GM21367 (cell line): Measurements from ENCODE around the gene BUD23.
"Not testable (repeated sequence)": the region's sequence is repeated elsewhere in the genome, so short reads cannot be mapped to it uniquely, and the experiment has no call there.

Source experiments
- ATAC-seq: cut with Tn5 transposase; IDR thresholded peaks from one replicate; pipeline ENCODE4 v1.9.1; 2021; ENCODE audit not compliant: unreplicated experiment

The BUD23 gene

DNA sequence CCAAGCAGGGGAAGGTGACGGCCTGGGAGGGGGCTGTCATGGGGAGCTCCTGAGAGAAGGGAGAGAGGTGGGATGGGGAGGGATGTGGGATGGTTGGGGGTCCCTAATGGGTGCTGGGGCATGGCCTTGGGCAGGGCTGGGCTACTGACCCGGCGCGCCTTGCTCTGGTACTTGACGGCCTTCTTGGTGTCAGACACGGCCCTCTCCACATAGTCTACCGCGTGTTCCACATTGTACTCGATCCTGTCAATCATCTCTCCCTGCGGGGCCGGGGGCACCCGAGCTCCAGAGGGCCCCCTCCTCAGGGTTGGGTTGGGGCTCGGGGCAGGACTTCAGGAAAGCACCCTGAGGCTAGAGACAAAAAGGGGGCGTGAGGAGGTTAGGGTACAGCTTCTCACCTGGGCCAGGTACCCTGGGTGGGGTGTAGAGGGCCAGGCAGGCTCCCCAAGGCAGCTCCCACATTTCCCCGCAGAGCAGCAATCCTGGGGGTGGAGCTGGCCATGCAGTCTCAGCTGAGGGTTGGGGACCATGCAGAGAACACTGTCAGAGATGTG, 17.3 kb downstream of the BUD23 start:
- ATAC-seq: no peak

DNA sequence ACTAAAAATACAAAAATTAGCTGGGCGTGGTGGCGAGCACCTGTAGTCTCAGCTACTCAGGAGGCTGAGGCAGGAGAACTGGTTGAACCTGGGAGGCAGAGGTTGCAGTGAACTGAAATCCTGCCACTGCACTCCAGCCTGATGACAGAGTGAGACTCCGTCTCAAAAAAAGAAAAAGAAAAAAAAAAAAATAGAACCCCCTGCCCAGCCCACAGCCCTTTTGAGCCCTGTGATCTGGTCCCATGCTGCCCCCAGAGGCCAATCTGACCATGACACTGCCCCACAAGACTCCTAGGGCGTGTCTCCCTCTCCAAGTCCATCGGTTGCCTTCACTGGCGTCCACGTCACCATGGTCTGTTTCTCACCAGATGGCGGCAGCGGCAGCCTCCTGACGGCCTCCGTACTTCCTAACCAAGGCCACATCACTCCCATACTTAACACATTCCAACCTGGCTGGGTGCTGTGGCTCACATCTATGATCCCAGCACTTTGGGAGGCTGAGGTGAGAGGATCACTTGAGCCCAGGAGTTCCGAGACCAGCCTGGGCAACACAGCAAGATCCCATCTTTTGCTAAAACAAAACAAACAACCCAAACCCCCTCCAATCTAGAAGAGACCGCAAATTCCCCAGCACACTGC, 18.1 kb downstream of the BUD23 start:
- ATAC-seq: no peak

- no peak for ATAC-seq
Measured at GRCh38 chr7:73702226-73702625, 18.8 kb downstream of the BUD23 start.

GRCh38 chr7:73702665-73703064, 19.3 kb downstream of the BUD23 start:
- no peak for ATAC-seq

DNA sequence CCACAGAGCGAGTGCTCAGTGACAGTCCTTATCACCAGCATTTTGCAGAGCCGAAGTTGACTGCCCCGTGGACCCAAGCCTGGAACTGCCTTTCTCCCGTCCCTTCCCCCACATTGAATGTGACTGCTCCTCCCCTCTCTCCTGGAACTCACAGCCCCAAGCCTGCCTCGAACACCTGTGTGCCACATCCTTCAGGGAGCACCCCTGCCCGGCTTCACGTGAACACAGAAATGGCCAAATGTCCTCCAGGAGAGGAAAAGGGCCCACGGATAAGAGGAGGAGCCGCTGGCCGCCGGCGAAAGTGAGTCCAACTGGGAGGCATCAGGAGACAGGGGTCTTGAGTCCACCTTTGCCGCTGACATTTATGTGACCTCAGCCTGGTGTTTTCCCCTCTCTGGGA, 19.8 kb downstream of the BUD23 start:
- no peak for ATAC-seq

DNA sequence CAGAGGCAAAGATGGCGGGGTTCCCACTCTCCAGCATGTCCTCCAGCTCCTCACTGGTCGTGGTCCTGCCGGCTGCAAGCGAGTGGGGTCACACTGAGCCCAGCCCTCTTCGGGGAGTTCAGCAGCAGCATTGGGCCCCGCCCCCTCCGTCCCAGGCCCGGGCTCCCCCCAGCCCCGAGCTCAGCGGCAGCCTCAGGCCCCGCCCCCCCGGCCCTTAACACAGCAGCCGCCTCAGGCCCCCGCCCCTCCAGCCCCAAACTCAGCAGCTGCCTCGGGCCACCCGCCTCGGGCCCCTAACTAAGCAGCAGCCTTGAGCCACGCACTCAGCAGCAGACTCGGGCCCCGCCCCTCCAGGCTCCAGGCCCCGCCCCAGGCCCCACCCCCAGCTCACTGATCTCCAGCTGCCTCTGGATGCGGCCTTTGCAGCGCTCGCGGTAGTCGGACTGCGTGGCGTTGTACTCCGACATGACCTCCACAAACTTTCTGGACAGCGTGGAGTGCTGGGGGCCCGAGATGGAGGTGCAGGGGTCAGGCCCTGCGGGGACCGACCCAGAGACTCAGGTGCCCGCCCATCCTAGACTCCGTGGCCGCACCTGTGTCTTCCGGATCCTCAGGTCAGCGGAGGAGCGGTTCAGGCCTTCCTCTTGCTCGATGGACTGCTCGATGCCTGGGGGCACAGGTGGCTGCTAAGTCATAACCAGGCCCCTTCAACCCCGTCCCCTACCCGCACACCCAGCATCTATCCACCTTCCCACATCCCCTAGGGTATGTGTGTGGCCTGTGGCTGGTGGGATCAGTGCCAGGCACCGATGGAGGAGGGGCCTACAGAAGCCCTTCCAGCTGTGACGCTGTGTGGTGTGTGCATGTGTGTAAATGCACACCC, 20.6 kb downstream of the BUD23 start:
- no peak for ATAC-seq

DNA sequence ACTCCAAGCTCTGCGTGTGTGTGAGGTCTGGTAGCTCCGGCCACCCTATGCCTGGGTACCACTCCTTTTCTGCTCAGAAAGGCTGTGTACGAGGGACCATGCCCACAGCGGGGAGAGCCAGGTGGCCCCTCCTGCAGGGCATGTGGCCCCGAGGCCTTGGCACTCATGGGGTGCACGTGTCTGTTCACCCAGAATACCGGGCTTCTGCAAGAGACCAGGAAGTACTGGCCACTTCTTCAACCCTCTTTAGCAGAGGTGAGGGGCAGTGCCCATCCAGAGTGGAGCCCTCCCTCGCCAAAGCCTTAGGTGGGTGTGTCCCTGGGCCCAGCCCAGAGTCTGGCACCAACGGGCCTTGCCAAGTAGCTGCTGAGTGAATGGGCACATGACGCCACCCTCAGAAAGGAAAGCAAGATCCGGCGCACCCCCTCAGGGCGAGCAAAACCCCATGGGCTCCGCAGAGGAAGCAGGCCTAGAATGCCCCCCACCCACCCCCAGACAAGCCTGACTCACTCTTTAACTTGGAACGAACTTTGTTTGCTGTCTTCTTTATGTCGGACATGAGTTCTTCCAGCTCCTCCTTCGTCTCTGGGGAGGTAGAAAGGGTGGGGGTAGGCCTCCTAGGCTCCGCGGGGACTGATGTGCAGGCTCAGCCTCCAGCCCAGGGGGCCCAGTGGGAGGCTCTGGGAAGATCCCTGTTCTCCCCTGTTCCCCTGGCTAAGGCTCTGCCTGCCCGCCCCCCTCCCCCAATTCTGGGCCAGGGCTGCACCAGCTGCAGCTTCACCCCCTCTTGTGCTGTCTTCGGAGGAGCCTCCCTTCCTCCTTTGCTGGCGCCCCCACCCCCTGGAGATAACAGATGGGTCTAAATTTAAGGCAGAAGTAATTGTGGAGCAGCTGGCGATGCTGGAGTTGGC, 21.5 kb downstream of the BUD23 start:
- no peak for ATAC-seq

DNA sequence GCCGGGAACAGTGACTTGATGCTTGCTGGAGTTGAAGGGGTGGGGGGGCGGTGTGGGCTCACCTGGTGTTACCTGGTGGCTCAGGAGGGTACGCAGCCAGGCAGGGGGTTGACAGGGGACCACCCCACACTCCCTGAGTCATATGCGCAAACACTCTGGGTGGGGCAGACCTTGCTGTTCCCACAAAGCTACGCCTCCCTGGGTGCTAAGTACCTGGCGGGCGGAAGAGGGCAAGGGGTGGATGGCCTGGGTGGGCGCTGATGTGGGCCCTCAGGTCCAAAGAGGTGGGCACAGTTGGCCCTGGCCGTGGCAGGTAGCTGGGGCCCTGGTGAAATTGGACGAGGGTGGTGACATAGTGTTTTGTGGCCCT, 22.1 kb downstream of the BUD23 start:
- no peak for ATAC-seq

- ATAC-seq: no peak
Measured at GRCh38 chr7:73706126-73707044, 23.0 kb downstream of the BUD23 start.

DNA sequence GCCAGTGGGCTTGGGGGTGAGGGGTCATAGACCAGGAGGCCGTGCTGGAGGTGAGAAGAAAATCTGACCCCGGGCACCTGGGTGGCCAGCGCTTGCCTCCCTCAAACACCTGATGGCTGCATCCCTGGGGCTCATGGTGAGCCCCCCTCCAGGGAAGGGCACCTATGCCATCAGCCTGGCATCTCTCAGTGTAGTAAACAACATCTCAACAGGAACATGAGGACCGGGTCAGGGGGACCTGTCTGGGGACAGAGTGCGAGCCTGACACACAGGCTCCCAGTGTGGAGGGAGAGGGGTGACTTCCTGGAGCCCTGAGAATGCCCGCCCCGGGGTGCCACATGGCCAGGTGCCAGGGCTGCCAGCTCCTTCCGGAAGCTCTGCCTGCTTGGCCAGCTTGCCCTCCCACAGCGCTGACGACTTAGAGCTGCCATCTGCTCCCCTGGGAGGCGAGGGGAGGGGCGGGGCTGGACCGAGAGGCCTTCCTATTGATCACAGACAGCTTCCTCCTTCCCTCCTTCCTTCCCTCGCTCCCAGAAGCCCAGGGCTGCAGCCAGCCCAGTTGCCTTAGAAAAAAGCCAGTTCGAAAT, 23.7 kb downstream of the BUD23 start:
- ATAC-seq: no peak

GRCh38 chr7:73708961-73709549, 25.7 kb downstream of the BUD23 start:
- no peak for ATAC-seq

DNA sequence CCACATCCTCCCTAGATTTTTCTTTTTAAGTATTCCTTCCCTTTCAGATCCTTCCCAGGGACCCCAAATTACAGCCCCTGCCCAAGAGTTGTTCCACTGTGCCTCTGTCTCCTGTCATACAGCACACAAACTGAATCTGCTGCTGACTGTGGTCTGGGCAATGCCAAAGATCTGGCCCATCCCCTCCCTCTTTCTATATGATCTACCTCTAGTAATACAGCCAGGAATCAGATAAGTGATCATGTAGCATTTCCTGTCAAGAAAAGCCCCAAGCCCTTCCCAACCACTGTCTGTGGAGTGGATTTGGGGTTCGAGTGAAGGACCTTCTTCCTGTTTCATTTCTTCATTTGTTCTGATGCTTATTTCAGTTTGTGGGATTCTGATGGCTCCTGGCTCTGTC, 29.4 kb downstream of the BUD23 start:
- ATAC-seq: no peak

- ATAC-seq: not testable (repeated sequence)
Measured at GRCh38 chr7:73713319-73713718, 29.9 kb downstream of the BUD23 start.

DNA sequence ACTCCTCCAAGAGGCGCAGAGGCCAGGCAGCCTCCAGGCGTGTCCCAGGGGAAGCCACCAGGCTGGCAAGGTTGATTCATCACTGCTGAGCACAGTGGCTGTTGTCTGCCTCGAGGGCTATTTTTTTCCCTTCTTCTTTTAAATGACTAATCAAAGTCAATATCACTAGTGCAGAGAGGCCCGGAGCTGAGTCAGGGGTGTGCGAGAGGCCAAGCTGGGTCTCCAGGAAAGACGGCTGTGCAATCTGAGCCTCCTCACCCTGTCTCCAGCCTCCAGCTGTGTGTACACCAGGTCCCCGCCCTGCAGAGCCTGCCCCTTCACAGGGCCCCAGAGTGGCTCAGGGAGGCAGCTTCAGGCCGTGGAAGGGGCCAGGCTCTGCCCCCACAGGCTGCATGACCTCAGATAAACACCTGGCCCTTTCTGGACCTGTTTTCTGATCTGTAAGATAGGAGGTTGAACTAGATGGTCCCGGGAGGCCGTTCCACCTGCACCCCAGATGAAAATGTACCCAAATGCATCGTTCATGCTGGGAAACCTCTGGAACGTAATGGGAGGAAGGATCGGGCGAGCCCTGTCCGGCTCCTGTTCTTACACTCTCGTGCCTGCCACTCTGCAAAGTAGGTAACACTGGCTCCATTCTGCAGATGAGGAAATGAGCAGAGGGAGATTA, 32.4 kb downstream of the BUD23 start:
- no peak for ATAC-seq

GRCh38 chr7:73716318-73716890, 33.0 kb downstream of the BUD23 start:
- ATAC-seq: no peak

GRCh38 chr7:73717025-73717807, 33.8 kb downstream of the BUD23 start:
- no peak for ATAC-seq

DNA sequence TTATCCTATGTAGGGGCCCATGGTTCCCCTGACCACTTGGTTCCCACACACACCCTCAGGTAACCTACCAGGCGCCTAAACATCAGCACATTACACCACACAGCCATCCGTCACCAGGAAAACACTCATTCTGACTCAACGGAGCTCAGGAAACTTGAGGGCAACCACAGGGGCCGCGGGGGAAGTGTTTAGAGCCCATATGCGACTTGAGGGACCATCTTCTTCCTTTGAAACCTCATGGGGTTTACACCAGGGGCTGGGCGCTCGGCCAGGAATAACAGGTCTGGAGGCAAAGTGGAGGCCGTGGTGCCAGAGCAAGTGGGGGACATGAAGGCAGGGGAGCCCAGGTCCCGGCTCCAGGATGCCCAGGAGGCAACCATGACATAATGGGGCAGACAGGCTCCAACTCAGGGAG, 34.6 kb downstream of the BUD23 start:
- no peak for ATAC-seq

GRCh38 chr7:73718438-73718881, 35.1 kb downstream of the BUD23 start:
- ATAC-seq: no peak
